GM20431 (cell line): Measurements from ENCODE around the gene SMURF1.

Experiments
- in situ Hi-C: fragments of 300-500 bp; cut with MseI, MboI; formaldehyde crosslinking; loops from one replicate; pipeline ENCODE4 v1.15.0; 2020; ENCODE audit warnings: low sequenced_read_pairs; ENCODE audit not compliant: unreplicated experiment

Gene SMURF1

DNA sequence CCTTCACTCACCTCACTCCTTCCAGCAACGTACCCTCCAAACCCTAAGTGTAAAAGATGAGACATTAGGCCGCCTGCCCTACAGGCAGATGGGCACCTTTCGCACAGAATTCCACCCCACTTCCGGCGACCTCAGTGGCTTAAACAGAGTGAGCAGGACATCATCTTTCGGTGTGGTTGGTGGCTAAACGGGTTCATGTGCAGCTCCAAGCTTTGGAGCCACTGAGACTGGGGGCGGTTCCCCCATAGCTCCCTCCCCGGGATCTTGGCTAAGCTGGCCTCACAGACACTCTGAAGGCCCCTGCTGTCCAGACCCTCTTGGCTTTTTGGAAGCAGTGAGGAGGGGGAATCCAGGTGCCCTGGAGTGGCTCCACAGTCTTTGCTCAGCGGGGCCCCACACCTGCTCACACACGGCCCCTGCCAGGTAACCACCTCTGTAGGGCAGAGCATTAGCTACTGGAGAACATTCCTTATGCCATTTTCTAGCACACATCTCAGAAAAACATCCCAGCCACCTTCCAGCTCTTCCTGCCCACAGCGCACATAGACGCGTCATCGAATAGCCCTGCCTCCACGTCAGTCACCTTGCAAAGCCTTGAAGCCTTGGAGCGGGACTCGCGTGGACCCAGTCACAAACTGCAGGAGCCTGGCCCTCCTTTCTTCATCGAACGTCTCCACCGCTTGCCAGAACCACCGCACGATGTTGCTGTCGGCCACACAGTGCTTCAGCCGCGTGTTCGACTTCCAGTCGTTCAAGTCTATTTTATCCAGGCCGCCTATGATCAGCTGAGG is 108.8 kb downstream of the SMURF1 start:
- in situ Hi-C loops, result no loop called here

GRCh38 chr7:99033765-99034164 is 110.1 kb downstream of the SMURF1 start:
- in situ Hi-C loops, result no loop called here

DNA sequence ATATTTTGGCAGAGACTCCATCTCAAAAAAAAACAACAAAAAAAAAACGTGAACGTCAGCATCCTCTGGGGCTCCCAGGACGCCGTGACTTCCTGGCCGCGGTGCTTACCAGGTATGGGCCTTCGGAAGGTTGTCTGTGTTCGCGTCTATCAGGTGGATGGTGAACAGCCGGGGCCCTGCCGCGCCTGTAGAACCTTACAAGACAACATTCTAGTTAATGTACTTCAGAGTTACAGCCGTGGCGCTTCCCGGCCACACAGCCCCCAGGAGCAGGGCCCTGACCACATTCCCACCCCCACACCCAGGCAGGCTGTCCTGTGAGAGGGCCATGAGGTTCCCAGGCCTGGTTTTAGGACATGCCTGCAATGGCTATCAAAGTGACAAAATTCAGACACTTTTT is 111.0 kb downstream of the SMURF1 start:
- in situ Hi-C loops, result no loop called here

GRCh38 chr7:99031496-99031895 is 112.4 kb downstream of the SMURF1 start:
- in situ Hi-C loops, result no loop called here

DNA sequence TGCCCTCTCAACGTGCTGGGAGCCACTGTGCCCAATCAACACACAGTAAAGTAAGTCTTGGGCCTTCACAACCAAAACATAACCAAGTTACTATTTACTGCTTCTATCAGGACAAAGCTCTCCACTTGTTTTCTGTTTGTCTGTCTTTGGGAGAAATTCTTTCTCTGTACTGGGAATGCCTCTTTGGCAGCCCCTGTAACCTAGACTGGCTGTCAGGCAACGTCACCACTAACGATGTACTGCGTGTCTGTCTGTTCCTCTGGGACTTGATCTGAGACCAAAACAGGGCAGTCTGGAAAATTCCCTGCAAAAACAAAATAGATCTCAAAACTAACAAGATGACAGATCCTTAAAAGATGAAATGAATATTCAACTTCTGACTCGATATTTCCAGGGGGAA is 113.0 kb downstream of the SMURF1 start:
- in situ Hi-C loops, result no loop called here

GRCh38 chr7:99030457-99030856 is 113.5 kb downstream of the SMURF1 start:
- in situ Hi-C loops, result no loop called here

- in situ Hi-C loops, result no loop called here
Observed at GRCh38 chr7:99029466-99030435, 114.2 kb downstream of the SMURF1 start.

DNA sequence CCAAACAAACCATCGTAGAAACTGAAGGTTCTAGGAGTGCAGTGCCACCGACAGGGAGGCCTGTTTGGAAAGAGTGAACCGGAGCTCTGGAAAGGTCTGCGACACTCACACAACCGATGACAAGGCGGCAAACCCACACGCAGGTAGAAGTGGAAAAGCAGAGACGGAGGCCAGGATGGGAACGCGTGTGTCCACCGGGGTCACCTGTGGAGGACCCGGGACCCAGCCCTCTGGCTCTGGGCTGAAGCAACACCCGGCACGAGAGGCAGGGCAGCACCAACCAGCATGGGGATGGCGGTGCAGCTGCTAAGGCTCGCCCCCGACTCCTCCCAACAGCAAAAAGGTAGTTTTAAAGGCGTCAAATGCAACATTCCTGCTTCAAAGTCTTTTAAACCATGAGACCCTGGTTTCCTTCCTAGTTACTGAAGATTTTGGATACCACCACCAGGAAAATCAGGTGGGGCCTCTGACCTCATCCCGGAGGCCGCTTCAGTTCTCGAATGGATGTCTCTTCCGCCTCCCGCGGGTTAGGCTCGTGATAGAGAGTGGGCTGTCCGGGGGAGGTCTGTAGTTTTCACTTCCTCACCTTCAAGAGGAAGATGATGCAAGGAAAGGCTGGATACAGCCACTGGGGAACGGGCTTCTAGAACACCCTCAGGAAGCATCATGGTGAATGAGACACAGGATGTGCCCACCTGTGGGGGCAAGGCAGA is 115.5 kb downstream of the SMURF1 start:
- in situ Hi-C loops, result no loop called here

DNA sequence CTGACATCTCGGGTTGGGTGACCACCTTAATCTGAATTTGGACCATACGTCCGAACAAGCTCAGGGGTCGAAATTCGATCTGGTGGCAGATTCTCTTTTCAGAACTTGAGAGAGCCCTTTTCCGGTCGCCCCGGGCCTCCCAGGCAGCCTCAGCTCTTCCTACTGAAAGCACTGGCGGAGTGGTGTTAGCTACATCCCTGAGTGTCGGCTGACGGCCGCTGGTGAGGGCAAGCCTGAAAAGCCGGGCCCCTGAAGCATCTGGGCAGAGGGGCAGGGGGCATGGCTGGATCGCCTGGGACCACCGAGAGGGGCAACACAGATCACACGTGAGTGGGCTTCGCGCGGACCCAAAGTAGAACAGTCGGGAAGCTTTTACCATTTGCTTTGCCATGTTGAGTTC is 116.1 kb downstream of the SMURF1 start:
- in situ Hi-C loops, result no loop called here

GRCh38 chr7:99027241-99027640 is 116.7 kb downstream of the SMURF1 start:
- in situ Hi-C loops, result no loop called here

- in situ Hi-C loops, result no loop called here
Observed at GRCh38 chr7:99024066-99024465, 119.8 kb downstream of the SMURF1 start.

DNA sequence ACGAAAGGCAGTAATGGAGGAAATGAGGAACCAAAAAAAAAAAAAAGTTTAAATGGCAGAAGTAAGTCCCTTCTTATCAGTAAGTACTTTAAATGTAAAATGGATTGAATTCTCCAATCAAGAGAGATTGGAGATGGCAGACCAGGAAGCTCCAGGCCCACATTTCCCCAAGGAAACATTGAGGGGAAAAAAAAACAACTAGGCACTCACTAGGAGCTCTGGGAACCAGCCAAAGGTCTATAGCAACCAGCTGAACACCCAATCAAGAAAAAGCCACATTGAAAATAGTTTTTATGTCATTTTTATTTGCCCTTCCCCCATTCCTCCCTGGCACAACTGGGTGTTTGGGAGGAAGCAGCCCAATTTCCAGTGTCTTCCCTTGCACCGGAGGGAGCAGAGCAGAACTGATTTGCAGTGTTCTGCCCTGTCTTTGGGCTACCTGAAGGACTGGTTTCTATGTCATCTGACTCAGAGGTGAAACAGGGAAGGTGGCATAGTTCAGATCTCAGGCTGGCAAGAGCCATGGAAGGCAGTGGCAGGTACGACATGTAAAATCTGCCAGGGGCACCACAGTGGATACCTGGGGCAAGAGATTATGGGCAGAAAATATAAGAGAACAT is 121.9 kb downstream of the SMURF1 start:
- in situ Hi-C loops, result no loop called here

- in situ Hi-C loops, result no loop called here
Observed at GRCh38 chr7:99020413-99020715, 123.5 kb downstream of the SMURF1 start.

DNA sequence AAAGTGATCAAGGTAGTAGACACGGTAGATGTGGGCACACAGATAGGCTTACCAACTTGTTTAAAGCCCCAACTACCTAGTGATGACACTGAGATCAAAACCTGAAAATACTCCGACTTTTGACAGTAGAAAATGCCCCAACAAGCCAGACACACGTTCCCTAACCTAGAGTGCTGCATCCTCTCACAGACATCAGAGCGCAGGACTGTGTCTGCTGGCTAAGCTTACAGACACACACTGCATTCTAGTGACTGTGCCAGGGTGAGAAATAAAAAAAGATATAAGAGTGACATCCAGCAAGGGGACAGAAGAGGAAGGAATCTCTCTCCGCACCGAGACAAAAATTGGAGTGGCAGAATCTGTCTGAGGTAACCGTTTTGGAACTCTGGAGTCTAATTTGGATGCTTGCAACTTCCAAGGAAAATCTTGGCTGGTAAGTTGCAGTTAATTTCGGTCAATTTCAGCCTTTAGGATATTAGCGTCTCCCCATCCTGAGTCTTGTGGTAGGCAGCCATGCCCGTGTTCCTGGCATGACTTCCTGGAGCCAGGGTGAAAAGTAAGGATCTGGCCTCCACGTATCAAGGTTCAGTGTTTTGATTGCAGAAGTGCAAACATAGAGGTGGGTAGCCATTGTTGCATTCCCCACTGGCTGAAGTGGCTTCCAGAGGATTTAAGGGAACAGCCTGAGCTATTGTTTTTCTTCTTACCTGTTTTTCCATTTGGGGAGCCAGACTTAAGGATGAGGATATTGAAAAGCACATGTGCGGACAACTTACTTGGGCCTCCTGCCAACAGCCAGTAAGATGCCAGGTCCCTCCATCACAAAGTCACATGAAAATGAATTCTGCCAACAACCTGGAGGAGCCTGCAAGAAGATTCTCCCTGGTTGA is 124.1 kb downstream of the SMURF1 start:
- in situ Hi-C loops, result no loop called here

DNA sequence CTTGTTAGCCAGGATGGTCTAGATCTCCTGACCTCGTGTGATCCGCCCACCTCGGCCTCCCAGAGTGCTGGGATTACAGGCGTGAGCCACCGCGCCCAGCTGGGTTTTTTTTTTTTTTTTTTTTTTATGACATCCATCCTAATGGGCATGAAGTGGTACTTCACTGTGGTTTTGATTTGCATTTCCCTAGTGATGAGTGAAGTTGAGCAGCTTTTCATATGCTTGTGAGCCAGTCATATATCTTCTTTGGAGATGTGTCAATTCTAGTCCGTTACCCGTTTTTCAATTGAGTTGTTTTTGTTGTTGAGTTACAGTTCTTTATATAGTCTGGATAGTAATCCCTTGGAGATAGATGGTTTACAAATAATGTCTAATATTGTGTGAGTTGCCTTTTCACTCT is 127.7 kb downstream of the SMURF1 start:
- in situ Hi-C loops, result no loop called here

DNA sequence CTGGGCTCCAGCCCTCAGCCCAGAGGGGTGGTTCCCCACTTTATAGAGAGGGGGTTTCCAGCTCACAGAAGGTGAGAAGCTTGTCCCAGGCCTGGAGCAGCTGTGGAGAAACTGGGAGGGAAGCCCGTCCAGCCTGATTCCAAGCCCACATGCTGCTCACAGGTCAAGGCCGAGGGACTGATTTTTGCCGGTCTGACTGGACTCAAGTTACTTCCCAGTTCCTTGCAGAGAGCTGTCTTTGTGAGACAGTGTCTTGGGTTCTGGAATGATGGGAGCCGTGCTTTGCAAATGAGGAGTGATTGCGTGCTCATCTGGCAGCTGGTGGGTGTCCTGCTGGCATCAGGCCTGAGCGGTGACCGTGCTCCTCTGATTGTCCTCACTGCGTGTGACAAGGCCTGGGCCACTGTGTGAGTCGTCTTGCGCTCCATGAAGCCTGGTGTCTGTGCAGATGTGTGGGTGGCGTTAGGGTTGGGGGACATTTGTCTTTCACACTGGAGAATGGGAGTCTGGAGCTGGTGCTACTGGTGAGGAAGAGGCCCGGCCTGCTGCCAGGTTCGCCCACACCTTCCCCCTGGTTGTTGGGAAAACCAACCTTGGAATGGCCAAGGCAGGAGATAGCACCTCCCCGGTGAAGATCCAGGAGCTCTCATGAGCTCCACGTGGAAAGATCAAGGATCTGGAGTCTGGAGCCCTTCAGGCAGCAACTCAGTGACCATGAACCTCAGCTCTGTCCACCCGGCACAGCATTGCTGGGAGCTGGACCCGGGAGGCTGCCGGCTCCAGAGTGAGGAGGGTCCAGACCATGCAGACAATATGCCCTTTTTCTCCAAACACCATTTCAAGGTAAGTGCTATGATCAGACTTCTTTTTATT is 129.6 kb downstream of the SMURF1 start:
- in situ Hi-C loops, result no loop called here

DNA sequence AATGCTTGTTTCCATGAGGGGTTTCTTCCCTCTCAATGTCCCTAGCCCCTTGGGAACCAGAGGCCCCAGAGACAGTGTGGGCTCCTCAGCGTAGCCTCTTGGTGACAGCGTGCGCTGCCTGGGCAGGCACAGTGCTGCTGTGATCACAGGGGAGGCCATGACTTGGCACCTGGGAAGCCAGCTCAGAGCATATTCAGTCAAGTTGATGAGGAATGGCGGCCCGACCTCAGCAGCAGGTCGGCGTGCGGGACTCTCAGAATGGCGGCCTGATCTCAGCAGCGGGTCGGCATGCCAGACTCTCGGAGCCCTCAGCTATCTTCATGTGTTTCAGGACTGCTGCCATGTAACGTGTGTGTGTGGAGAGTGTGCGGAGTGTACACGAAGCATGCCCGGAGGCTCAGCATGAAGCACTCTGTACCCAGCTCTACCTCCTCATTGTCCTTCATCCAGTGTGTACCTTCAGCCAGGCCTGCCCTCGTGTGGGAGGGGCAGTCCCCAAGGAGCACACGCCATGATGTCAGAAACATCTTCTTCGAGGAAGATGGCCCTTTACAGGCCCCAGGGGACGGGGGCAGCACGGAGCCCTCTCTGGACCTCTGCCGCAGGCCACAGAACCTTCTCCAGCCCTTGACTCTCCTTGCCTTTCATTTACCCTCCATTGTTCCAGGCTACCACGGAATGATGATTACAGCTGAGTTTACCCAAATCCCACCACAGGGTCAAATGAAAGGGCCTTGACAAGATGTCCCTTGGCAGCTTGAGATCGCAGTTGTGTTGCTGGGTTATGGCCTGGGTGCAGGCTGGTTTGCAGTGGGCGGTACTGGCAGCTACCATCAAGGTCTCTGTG is 130.4 kb downstream of the SMURF1 start:
- in situ Hi-C loops, result no loop called here

DNA sequence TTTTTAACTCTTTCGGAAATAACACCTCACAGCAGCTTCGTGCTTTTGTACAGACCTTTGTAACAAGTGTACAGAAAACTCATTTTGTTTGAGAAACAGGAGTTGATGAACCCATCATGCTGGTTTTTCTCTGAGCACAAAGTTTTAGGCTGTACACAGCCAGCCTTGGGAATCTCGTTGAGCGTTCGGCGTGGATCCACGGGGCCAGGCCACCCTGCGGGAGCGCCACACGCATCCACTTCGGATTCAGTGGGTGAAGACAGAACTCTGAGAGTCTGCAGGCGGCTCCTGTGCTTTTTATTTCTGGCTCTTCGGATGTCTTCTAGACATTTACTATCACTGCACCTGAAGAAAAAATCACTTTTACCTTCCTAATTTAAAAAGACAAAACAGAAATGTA is 131.2 kb downstream of the SMURF1 start:
- in situ Hi-C loops, result no loop called here
